Keratinocyte (primary cell): ENCODE measurements around the gene DUSP3.

Source experiments
- CTCF ChIP-seq, 3 experiments: IDR thresholded peaks in 1 of 3; conservative IDR thresholded peaks in 1 of 3; optimal IDR thresholded peaks in 1 of 3; 2 replicates in 2 of 3; 3 replicates in 1 of 3; pipeline versions ENCODE3 to v1.5.1; 2011; ENCODE audit warnings: low read length in 3 of 3, mild to moderate bottlenecking in 3 of 3, moderate library complexity in 2 of 3, control low read depth in 1 of 3, inconsistent platforms in 1 of 3; ENCODE audit not compliant: insufficient read depth in 2 of 3; ENCODE audit errors: extremely low read depth in 1 of 3
- EZH2 ChIP-seq: IDR thresholded peaks from one replicate; pipeline ENCODE4 v1.6.1; 2012; ENCODE audit warnings: inconsistent platforms, mild to moderate bottlenecking, low read length, moderate library complexity

GRCh38 chr17:43769859-43770258 is 8.9 kb downstream of the DUSP3 start:
- TF ChIP-seq CTCF (optimal IDR thresholded peaks at IDR 0.05 in 1 of 3, IDR thresholded peaks at IDR 0.05 in 1 of 3, conservative IDR thresholded peaks at IDR 0.05 in 1 of 3; ENCODE audit: extremely low read depth in 1 of 3, insufficient read depth in 2 of 3, low read length in 3 of 3) = no peak
- no peak for TF ChIP-seq EZH2
